Gastroesophageal sphincter (tissue), 3 donors: ENCODE results near the gene CCR7.
"Not testable (repeated sequence)": the region's sequence is repeated elsewhere in the genome, so short reads cannot be mapped to it uniquely, and the experiment has no call there.

Source experiments
- EP300 ChIP-seq: sonication (generic); formaldehyde crosslinking; IDR thresholded peaks from one replicate; pipeline ENCODE4 v1.6.1; 2017; ENCODE audit warnings: antibody characterized with exemption, mild to moderate bottlenecking
- POLR2A ChIP-seq, 2 donors: fragments of 450-650 bp; IDR thresholded peaks; one replicate each; pipeline ENCODE4 v1.6.1; 2017; ENCODE audit warnings: antibody characterized with exemption in 2 of 2, mild to moderate bottlenecking in 2 of 2, moderate library complexity in 1 of 2
- TF ChIP-seq, protein P1 (sequence below), 4 experiments: fragments of 200-600 bp in 2 of 4; fragments of 450-650 bp in 2 of 4; sonication (generic) in 1 of 4; IDR thresholded peaks; one replicate each; pipeline ENCODE4 v1.5.1; 2017 to 2019; ENCODE audit warnings: antibody characterized with exemption in 4 of 4, mild to moderate bottlenecking in 2 of 4, moderate library complexity in 2 of 4

GRCh38 chr17:40546497-40546896, 18.8 kb downstream of the CCR7 start:
- TF ChIP-seq, protein P1, sequence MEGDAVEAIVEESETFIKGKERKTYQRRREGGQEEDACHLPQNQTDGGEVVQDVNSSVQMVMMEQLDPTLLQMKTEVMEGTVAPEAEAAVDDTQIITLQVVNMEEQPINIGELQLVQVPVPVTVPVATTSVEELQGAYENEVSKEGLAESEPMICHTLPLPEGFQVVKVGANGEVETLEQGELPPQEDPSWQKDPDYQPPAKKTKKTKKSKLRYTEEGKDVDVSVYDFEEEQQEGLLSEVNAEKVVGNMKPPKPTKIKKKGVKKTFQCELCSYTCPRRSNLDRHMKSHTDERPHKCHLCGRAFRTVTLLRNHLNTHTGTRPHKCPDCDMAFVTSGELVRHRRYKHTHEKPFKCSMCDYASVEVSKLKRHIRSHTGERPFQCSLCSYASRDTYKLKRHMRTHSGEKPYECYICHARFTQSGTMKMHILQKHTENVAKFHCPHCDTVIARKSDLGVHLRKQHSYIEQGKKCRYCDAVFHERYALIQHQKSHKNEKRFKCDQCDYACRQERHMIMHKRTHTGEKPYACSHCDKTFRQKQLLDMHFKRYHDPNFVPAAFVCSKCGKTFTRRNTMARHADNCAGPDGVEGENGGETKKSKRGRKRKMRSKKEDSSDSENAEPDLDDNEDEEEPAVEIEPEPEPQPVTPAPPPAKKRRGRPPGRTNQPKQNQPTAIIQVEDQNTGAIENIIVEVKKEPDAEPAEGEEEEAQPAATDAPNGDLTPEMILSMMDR (IDR thresholded peaks at IDR 0.05), result not testable (repeated sequence)
- not testable (repeated sequence) for TF ChIP-seq POLR2A (IDR thresholded peaks at IDR 0.05); EP300
